Epithelial cell of proximal tubule (primary cell): ENCODE results near the gene SCGB2B2. TPM values are rescaled to one million over a fixed set of nuclear protein-coding genes. Genes with fewer than 3 reads are reported as not detected.

Experiments
- DNase-seq: peaks from one replicate; pipeline ENCODE4 v3.0.0-alpha.2; 2011; ENCODE audit warnings: low read depth
- H3K4me3 ChIP-seq: 2 replicates; pipeline ENCODE4 v1.5.1; 2011; ENCODE audit warnings: low read depth, mild to moderate bottlenecking, low read length
- CTCF ChIP-seq: conservative IDR thresholded peaks from 2 replicates; pipeline ENCODE4 v1.5.1; 2012; ENCODE audit warnings: low read depth, mild to moderate bottlenecking, low read length
- total RNA-seq: library from RNA; depleted of rRNA; stranded (reverse); fragments of >200 nt; gene quantifications from 2 replicates; pipeline ENCODE4 v1.2.3, GENCODE V29; 2015

SCGB2B2 gene
- total RNA-seq, 1 donor from 2014 or later: not detected

- TF ChIP-seq CTCF: no peak
- DNase-seq: no peak
- H3K4me3 ChIP-seq: no peak overlapping the region
These were observed 4.5 kb upstream of the SCGB2B2 start for GRCh38 chr19:34681478-34681877.

GRCh38 chr19:34678421-34678820 lies 1.5 kb upstream of the SCGB2B2 start:
- no peak for DNase-seq
- TF ChIP-seq CTCF: no peak
- H3K4me3 ChIP-seq: peak overlapping the region; percentile 74

GRCh38 chr19:34678085-34678412 lies 1.1 kb upstream of the SCGB2B2 start:
- no peak for DNase-seq
- no peak for TF ChIP-seq CTCF
- H3K4me3 ChIP-seq: peak overlapping the region; percentile 74

- peak within 1 kb of the TSS; percentile 74 for H3K4me3 ChIP-seq
- no peak for TF ChIP-seq CTCF
- peak; percentile 68 for DNase-seq
These were observed 576 bp upstream of the SCGB2B2 start, which contains the start of gene ZNF302 for GRCh38 chr19:34677386-34678084. TSS of gene ZNF302 (plus strand) at chr19:34677678. CDS start at chr19:34678805, 1,127 bp downstream.

GRCh38 chr19:34675919-34676318 lies 1.0 kb downstream of the SCGB2B2 start:
- no peak overlapping the region for H3K4me3 ChIP-seq
- DNase-seq: no peak
- TF ChIP-seq CTCF: no peak

GRCh38 chr19:34675250-34675649 lies 1.7 kb downstream of the SCGB2B2 start:
- DNase-seq: no peak
- no peak for TF ChIP-seq CTCF
- H3K4me3 ChIP-seq: no peak overlapping the region

GRCh38 chr19:34673590-34673989 lies 3.4 kb downstream of the SCGB2B2 start:
- DNase-seq: no peak
- TF ChIP-seq CTCF: no peak
- H3K4me3 ChIP-seq: no peak overlapping the region
